ENCODE measurements around the gene METTL25B.
A peak's percentile ranks its signal among the peaks of the same experiment; 100 is the strongest.

METTL25B gene

DNA sequence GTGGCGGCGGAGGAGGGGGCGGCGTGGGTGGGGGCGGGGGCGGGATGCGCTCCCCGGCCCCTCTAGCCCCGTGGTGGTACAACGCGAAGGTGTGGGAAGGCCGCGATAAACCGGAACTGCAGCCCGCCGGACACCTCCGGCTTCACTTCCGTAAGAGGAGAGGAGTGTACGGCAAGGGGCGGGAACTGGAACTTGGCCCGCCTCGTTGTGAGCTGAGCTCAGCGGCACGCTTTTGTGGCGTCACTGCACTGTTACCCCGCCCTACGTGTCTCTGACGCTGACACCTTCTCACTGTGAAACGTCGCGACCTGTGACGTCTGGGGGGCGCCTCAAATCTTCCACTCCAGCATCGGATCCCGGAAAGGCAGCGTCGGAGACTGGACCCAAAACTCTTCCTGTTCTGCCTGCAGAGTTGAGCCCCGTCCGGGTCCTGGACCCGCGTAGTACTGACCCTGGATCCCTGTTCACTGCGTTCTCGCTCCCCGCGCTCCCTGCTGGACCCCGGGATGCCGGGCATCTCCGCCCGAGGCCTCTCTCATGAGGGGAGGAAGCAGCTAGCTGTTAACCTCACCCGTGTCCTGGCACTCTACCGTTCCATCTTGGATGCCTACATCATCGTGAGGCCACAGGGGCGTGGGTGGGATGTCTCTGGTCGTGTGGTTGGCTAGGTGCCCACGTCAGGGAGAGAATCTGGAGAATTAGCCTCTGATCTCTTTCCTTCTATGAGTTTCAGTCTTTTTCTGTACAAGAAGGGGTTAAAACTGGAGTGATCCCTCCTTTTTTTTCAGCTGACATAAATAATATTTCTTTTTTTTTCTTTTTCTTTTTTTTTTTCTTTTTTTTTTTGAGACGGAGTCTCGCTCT lies 562 bp downstream of the METTL25B start, which contains the start of gene ISG20L2:
ISG20L2 (minus strand) TSS at position 168 of the 864 bp plus-strand sequence. CDS start 1,114 bp downstream, outside the sequence.
- peak; percentile 99 for DNase-seq

- DNase-seq: no peak
Measured at GRCh38 chr1:156733989-156734584, 5.8 kb downstream of the METTL25B start.

DNA sequence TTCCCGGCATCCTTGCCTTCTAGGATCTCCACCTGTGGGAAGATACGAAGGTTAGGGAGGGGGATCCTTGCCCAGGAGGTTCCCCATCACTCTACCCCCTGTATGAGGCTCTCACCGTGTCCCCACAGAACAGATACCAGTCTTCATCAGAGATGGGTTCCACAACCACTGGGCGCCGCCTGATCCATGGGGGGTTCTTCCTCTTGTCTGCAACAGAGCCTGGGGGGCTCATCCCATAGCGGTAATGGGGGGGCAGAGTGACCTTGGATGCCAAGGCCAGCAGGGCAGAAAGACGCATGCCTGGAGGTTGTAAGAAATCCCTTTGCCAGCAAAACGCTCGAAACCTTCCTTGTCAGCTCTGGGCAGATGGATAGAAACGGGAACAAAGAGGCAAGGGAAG lies 10.1 kb downstream of the METTL25B start:
- no peak for DNase-seq

DNA sequence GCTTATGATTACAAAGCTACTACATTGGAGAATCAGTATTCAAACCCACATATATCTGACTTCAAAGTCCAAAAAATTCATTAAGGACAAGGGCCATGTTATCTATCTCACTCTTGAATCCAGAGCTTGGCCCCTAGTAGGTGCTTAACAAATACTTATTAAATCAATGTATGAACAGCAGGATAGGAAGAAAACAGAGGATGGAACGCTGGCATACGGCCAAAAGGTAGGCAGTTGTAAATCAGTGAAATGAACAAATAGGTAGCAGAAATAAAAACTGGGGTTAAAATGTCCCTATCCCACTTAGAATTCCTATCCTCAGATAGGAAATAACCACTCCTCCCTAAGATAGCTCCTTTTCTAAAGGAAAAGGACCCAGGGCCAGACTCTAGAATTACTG lies 10.6 kb downstream of the METTL25B start:
- DNase-seq: no peak

- no peak for DNase-seq
Measured at GRCh38 chr1:156740237-156740740, 12.0 kb downstream of the METTL25B start.

DNA sequence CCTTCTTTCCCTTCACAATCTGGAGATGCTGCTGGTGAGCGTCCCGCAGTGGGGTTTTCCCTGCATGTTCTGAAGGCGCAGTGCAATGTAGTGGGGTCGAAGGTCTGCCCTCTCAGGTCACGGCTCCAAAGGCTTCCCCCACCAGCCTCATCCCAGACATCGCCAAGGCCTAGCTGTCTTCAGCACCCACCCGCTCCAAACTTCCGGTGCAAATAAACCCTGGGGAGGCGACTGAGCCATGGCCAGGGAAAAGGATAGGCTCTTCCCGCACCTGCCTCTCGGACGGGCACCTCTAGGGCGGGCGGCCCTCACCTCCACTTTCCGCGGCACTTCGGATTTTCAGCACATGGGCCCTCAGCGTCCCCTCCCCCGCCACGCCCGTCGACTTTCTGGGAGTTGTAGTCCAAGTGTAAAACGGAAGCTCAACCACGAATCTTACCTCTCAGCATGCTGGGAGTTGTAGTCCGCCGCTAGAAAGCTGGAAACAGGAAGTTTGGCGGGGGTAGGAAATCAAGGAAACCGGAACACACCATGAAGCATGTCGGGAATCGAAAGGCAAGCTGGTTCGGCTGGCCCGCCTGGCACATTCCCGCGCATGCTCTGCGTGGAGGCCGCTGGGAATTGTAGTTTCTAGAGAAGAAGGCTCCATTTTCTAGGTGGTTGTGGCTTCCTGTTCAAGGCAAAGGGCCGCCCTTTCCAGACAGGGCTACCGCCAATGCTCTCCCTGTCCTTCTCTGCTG lies 12.6 kb downstream of the METTL25B start, which contains the start of gene MRPL24:
MRPL24 (minus strand) TSS at position 348 of the 740 bp plus-strand sequence. CDS start 2,384 bp downstream, outside the sequence.
- peak; percentile 100 for DNase-seq

DNA sequence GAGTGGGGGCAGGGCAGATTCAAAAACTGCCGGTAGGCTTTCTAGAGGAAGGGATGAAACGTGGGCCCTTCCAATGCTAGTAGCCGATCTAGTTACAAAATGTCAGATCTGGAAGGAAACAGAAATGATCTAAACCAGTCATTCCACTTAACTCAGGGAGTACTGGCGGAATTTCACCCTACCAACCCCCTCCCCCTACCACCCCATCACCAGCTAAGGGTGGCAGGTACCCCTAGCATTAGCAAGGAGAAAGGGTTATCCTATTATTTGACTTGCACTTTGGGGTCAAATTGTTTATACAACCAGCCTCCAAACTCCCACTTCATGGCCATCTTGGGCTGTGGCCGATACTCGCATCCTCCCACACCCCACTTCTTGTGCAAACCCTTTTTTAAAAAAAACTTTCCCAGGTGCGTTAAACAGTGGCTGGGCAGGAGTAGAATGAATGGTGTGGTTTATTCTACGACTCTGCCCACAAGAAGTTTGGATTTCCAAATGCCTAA lies 13.3 kb downstream of the METTL25B start:
- no peak for DNase-seq

DNA sequence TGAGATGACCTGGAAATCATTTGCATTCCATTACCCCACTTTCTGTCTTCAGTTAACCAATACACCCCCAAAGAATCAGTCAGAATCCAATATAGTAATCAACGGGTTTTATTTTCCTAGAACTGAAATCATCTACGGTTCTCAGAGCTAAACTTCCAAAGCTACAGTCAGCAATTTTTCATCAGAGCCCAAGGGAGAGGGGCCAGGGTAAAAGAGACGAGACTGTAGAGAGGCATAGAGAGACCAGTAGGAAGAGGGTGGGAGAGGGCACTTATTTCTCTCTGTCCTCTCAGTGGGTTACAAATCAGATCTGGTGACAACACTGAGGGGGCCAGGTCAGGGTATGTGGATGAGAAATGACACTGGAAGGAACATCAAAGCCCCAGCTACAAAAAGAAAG lies 13.7 kb downstream of the METTL25B start:
- DNase-seq: no peak

- DNase-seq: no peak
Measured at GRCh38 chr1:156742801-156743200, 14.5 kb downstream of the METTL25B start.

- no peak for DNase-seq
Measured at GRCh38 chr1:156743367-156744302, 15.4 kb downstream of the METTL25B start.

DNA sequence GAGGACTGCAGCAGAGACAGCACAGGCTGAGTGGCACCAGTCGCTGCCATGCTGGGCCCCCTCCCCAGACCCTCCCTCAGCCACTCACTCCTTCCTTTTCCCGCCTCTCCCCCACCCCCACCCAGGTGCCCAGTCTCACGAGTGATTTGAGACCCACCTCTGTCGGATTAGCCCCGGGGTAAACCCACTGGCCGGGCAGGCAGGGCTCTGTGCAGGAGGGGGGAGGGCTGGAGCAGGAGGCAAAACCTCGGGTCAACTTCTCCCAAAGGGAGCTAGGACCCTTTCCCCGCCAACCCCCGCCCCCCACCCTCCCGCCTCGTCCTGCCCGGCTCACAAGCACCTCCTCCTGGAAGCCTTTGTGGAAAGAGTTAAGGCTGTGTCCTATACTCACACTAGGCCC lies 16.1 kb downstream of the METTL25B start:
- no peak for DNase-seq

- DNase-seq: no peak
Measured at GRCh38 chr1:156744786-156745419, 16.6 kb downstream of the METTL25B start.

DNA sequence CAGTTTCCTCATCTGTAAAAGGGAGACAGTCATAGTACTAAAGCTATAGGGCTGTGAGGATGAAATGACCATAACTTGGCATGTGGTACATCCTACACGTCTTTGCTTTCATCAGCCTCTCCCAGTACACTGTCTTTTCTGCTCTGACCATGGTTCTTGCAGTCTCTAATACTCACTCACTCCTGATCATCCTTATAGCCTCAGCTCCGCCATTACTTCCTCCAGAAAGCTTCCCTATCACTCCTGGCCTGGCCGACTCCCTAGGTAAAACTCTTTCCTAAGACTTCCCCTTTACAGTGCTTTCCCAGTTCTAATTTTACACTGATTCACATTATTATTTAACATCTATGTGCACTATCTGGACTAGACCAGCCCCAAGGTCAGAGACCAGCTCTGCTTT lies 17.6 kb downstream of the METTL25B start:
- DNase-seq: no peak

DNA sequence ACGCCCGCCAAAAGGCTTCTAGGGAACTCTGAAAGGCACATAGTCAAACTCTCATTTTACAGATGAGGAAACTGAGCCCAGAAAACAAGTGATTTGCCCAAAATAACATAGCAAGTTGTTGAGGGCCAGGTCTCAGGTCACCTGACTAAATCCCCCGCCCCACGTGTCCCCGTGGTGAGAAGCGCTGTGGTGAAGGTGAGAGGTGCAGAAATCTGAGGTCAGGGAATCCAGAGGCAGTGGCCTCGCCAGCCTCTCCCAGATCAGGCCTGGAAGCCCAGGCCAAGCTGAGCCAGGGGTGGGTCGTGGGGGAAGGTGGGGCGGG lies 18.1 kb downstream of the METTL25B start:
- peak; percentile 48 for DNase-seq

DNA sequence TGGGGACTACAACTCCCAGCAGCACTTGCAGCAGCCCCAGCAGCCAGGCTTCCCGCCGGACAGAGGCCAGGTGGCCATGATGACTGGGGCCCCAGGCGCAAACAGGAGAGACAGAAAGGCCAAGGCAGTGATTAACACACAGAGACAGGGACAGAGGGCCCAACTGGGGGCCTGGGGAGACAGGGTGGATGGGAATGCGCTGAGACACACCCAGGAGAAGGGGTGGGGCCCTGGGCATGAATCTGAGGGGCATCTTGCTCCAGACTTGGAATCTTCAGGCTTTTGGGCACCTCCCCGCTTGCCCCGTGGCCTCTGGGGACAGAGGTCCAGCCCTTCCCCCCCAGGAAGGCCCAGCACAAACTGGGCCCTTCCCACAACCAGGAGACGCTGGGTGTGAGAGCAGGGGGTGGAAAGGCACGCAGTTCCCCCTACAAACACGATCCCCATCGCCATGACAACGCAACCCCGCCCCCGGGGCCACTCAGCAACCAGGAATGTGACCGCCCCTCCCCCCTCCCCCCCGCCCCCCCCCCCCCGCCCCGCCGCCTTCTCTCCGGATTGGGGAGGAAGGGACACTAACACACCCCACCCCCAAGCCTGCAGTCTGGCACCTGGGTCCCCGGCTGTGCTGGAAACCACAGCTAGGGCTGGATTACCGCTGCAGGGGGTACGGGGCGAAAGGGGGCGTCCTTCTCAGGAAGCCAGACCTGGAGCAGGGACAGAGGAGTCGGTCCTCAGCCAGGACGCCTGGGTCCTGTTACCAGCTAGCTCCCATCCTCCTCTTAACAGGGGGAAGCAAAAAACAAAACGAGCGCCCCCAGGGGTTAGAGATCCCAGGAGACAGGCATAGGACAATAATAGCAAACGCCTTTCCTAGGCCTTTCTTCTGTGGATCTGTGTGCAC lies 18.7 kb downstream of the METTL25B start:
- DNase-seq: peak; percentile 55

- no peak for DNase-seq
Measured at GRCh38 chr1:156747742-156748669, 19.7 kb downstream of the METTL25B start.

GRCh38 chr1:156748670-156749418 lies 20.6 kb downstream of the METTL25B start:
- DNase-seq: no peak

DNA sequence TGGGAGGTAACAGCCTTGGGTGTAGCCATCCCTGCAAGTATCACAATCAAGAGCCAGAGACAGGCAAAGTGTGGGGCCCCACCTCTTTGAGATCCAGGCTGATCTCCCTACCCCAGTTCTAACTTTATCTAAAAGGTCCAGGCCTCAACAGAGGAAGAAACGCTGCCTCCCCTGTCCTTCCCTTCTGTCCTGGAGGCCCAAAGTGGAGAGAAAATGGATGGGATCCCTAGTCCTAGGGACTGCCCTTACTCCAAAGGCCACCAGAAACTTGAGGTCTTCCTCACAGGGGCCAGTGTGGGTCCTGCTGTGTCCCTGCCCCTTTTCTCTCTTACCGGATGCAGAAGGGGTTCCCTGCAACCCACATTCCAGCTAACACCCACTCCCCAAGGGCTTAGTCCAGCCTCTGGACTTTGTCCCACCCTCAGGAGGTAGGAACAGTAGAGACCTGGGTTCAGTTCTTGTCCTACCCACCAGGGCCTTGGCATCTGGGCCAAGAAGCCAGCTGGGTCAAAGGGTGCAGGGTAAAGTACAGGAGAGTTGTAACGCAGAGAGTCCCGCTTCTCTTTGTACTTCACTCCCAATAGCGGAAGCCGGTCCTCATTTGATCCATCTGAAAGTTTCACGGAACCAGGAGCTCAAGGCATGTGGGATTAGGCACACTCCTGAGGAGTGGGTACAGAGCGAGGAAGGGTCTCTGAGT lies 21.3 kb downstream of the METTL25B start:
- DNase-seq: no peak

Data from NCI-H526 treated with DMSO at 0.1 percent for 48 hours (cell line).